LNCaP clone FGC (cell line): ENCODE data around the gene TECTB.
"Not testable (repeated sequence)": the region's sequence is repeated elsewhere in the genome, so short reads cannot be mapped to it uniquely, and the experiment has no call there.

ENCODE experiments used
- DNase-seq: peaks from one replicate; pipeline ENCODE4 v3.0.0-alpha.2; 2011; ENCODE audit warnings: low read depth
- H3K4me3 ChIP-seq: 2 replicates; pipeline ENCODE4 v1.5.1; 2011; ENCODE audit warnings: mild to moderate bottlenecking, low read depth, low read length, control low read depth
- TF ChIP-seq, protein P1 (sequence below): IDR thresholded peaks from 2 replicates; pipeline ENCODE4 v1.5.1; 2012; ENCODE audit warnings: mild to moderate bottlenecking; ENCODE audit not compliant: control insufficient read depth, insufficient read depth; ENCODE audit errors: extremely low read depth

The TECTB gene

DNA sequence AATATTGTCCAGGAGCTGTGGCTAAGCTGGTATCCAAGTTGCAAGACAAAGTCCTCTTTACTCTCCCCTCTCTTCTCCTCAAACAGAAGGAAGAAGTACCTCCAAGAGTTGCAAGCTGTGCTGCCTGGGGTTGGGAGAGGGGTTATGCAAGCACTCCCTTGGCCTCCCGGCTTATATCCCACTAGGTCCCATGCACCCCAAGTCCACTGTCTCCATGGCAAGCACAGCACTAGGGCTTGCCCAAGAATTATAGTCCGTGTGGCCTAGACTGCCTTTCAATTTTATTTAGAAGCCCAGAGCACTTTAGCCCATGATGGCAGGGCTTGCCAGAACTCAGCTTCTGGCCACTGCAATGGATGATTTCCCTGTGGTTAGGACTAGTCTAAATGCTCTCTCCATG is 40.4 kb upstream of the TECTB start:
- no peak overlapping the region for H3K4me3 ChIP-seq
- no peak for DNase-seq
- TF ChIP-seq, protein P1, sequence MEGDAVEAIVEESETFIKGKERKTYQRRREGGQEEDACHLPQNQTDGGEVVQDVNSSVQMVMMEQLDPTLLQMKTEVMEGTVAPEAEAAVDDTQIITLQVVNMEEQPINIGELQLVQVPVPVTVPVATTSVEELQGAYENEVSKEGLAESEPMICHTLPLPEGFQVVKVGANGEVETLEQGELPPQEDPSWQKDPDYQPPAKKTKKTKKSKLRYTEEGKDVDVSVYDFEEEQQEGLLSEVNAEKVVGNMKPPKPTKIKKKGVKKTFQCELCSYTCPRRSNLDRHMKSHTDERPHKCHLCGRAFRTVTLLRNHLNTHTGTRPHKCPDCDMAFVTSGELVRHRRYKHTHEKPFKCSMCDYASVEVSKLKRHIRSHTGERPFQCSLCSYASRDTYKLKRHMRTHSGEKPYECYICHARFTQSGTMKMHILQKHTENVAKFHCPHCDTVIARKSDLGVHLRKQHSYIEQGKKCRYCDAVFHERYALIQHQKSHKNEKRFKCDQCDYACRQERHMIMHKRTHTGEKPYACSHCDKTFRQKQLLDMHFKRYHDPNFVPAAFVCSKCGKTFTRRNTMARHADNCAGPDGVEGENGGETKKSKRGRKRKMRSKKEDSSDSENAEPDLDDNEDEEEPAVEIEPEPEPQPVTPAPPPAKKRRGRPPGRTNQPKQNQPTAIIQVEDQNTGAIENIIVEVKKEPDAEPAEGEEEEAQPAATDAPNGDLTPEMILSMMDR: no peak

DNA sequence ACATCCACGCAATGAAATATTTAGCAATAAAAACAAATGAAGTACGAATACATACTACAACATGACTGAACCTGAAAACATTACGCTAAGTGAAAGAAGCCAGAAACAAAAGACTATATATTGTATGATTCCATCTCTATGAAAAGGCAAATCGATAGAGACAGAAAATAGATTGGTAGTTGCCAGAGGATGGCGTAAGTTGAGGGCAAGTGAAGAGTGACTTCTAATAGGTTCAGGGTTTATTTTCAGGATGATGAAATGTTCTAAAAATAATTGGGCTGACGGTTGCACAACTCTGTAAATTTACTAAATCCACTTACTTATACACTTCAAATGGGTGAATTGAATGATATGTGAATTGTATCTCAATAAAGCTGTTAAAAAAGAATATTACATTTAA is 39.5 kb upstream of the TECTB start:
- TF ChIP-seq, protein P1: no peak
- no peak overlapping the region for H3K4me3 ChIP-seq
- no peak for DNase-seq

DNA sequence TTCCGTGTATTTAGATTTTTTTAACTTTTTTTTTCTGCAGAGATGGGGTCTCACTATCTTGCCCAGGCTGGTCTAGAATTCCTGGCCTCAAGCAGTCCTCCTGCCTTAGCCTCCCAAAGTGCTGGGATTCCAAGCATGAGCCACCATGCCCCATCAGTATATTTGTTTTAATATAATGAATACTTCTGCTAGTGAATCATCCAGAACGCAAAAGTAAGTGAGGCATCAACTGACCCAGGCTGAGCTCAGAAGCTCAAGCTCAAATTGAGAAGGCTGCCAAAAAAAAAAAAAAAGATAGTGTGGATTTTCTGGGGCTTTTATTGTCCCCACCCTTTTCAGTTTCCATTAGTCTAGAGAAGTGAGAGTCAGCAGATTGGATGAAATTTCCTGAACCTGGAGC is 39.0 kb upstream of the TECTB start:
- no peak overlapping the region for H3K4me3 ChIP-seq

DNA sequence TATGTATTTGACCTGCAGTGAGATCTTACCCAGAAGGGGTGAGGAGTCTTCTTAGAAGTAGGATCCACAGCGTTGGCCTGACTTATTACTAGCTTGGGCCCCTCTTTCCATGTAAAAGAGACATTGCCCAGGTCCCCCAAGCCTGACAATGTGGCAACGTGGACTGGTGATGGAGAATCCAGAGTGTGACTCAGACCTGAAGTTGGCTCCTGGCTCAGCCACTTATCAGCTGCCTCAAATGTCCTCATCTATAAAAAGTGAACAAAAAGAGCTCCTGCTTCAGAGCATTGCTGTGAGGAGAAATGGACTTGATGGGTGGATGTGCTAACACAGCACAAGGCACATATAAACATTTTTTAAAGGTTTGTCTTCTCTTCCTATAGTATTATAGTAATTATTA is 35.4 kb upstream of the TECTB start:
- DNase-seq: no peak
- TF ChIP-seq, protein P1: no peak

More for the DNA sequence above, 39.0 kb upstream of the TECTB start:
- TF ChIP-seq, protein P1: no peak
- no peak for DNase-seq

DNA sequence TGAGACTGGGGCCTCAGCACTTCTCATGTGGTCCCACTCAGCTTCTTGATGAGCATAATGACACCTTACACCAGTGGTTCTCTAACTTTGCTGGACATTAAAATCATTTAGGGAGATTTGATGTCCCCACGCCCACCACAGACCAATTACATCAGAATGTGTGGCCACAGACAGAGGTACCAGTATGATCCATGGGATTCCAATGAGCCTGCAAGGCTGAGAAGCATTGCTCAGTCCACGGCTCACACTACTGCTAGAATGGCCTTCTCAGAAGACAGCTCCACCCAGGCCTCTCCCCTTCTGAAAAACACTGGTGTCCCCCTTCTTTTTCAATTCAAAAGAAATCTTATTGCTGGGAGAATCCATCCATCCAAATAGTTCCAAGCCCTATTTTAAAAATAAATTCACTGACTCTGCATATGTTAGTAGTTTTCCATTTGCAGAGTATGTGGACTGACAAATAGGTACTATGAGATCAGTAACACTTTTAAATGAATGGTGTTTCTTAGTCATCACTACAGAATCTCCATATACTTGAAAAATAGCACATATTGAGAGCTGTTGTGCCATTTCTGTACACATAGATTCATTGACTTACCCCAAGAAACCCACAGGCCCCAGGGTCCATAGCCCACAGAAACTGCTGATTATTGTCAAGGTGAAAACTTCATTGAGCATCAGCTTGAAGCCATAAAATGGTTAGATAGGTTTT is 34.5 kb upstream of the TECTB start:
- DNase-seq: no peak
- TF ChIP-seq, protein P1: no peak
- no peak overlapping the region for H3K4me3 ChIP-seq

More for the DNA sequence above, 35.4 kb upstream of the TECTB start:
- H3K4me3 ChIP-seq: no peak overlapping the region

DNA sequence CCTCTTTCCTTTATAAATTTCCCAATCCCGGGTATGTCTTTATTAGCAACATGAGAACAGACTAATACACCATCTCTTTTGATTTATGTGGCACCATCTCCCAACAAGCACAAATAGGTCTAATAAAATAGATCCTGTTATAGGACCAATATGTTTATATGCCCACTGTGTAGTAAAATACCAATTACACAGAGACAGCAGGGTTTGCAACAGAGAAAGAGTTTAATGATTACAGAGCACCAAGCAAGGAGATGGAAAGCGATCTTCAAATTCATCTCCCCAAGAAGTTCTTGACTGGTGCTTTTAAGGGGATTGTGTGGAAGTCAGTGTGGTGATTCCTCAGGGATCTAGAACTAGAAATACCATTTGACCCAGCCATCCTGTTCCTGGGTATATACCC is 33.5 kb upstream of the TECTB start:
- DNase-seq: no peak
- no peak overlapping the region for H3K4me3 ChIP-seq
- TF ChIP-seq, protein P1: no peak

DNA sequence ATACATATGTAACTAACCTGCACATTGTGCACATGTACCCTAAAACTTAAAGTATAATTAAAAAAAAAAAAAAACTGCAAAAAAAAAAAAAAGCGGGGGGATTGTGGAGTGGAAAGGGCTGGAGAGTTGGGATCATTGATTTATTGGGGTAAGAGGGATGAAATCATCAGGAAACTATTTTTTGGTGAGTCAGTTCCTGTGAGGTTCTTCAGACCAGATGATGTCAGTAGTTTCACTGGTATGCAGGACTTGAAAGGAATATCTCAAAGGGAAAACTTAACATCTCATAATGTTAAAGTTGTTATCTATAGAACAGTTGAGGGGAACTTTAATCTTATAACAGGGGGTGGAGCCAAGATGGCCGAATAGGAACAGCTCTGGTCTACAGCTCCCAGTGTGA is 32.6 kb upstream of the TECTB start:
- TF ChIP-seq, protein P1: no peak
- no peak for DNase-seq
- H3K4me3 ChIP-seq: no peak overlapping the region

DNA sequence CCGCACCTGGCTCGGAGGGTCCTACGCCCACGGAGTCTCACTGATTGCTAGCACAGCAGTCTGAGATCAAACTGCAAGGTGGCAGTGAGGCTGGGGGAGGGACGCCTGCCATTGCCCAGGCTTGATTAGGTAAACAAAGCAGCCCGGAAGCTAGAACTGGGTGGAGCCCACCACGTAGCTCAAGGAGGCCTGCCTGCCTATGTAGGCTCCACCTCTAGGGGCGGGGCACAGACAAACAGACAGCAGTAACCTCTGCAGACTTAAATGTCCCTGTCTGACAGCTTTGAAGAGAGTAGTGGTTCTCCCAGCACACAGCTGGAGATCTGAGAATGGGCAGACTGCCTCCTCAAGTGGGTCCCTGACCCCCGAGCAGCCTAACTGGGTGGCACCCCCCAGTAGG is 32.0 kb upstream of the TECTB start:
- DNase-seq, H3K4me3 ChIP-seq: not testable (repeated sequence)
